OCI-LY1 (cell line): ENCODE data around the gene RNF166.

Experiments
- CTCF ChIP-seq: fragments of 200-600 bp; sonication (generic), shearing (Covaris generic); IDR thresholded peaks from 2 replicates; pipeline ENCODE4 v1.5.1; 2017; ENCODE audit warnings: mild to moderate bottlenecking, antibody characterized with exemption, low read length, moderate library complexity, mixed read lengths
- EZH2 ChIP-seq: fragments of 200-600 bp; sonication (generic), shearing (Covaris generic); IDR thresholded peaks from 2 replicates; pipeline ENCODE4 v1.8.0; 2017; ENCODE audit warnings: borderline replicate concordance, mixed run types, mild to moderate bottlenecking, antibody characterized with exemption, low read length, moderate library complexity, mixed read lengths

- TF ChIP-seq CTCF (no peak), EZH2 (no peak)
Measured at GRCh38 chr16:88749358-88749757, 43.1 kb upstream of the RNF166 start.
